Measurements from ENCODE around the gene PACSIN2.
"Not testable (repeated sequence)": the region's sequence is repeated elsewhere in the genome, so short reads cannot be mapped to it uniquely, and the experiment has no call there.

Gene PACSIN2, protein sequence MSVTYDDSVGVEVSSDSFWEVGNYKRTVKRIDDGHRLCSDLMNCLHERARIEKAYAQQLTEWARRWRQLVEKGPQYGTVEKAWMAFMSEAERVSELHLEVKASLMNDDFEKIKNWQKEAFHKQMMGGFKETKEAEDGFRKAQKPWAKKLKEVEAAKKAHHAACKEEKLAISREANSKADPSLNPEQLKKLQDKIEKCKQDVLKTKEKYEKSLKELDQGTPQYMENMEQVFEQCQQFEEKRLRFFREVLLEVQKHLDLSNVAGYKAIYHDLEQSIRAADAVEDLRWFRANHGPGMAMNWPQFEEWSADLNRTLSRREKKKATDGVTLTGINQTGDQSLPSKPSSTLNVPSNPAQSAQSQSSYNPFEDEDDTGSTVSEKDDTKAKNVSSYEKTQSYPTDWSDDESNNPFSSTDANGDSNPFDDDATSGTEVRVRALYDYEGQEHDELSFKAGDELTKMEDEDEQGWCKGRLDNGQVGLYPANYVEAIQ

GRCh38 chr22:43014869-43015676 is at the start of gene PACSIN2:
PACSIN2 (minus strand) TSS chr22:43015149; CDS start chr22:42912080, 103,069 bp downstream.
- FAIRE-seq, result peak; percentile 77

GRCh38 chr22:43060183-43060582 is 45.2 kb upstream of the PACSIN2 start:
- no peak for FAIRE-seq
- DNase-seq (ENCODE audit: insufficient read length, low spot score), result peak; percentile 27

More at GRCh38 chr22:43014869-43015676, at the start of gene PACSIN2:
- DNase-seq (ENCODE audit: insufficient read length, low spot score), result peak; percentile 99

DNA sequence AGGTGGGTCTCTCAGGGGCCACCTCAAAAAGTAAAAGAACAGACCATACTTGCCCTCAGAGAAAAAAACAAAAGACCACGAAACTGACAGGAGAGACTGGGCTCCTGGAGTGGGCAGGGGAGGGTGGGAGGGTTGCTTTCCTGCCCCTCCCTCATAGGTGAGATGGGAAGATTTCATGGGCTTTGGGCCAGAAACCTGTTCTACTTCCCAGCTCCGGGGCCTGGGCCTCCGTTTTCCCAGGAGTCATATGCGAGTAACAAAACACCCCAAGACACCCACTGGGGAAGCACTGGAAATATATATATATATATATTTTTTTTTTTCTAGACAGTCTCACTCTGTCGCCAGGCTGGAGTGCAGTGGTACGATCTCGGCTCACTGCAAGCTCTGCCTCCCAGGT is 42.7 kb upstream of the PACSIN2 start:
- no peak for FAIRE-seq
- no peak for DNase-seq (ENCODE audit: insufficient read length, low spot score)

DNA sequence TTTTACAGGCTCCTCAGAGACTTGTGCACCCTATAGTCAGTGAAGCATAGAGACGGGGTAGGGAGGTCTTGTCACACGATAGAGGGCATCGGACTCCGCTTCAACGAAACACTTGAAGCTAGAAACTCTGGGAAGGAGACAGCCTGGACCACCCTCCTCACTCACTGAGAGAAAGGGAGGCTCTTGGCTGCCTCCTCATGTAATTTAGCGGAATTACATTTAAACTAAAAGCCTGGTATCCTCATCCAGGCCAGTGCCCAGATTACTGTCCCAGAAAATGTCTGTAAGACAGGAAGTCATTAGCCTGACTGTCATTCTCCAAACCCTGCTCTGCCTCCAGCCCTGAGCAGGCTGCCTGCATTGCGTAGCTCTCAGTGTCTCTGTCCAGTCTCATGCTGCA is 38.2 kb upstream of the PACSIN2 start:
- no peak for DNase-seq (ENCODE audit: insufficient read length, low spot score)
- FAIRE-seq, result no peak

DNA sequence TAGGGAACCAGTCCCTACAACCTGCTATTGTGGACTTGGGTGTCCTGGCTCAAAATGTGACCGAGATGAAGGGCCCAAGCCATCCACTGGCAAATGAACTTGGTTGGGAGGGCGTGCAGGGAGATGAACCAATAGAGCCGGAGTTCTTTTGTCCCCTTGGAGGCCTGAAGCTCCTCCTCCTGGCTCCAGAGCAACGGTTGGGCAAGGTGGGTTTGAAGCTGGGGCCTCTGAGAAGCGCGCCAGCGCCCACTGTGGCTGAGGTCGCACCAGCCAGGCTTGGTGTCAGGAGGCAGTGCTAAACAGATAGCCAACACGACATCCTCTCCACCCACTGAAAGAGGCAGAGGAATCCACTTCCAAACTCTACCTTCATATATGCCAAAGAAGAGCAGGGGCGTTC is 36.0 kb upstream of the PACSIN2 start:
- FAIRE-seq (no peak), DNase-seq (ENCODE audit: insufficient read length, low spot score) (no peak)

- no peak for FAIRE-seq
- DNase-seq (ENCODE audit: insufficient read length, low spot score), result no peak
These were observed 32.7 kb upstream of the PACSIN2 start for GRCh38 chr22:43047605-43048004.

- DNase-seq (ENCODE audit: insufficient read length, low spot score) (no peak), FAIRE-seq (no peak)
These were observed 29.4 kb upstream of the PACSIN2 start for GRCh38 chr22:43044290-43044712.

- FAIRE-seq (no peak), DNase-seq (ENCODE audit: insufficient read length, low spot score) (no peak)
These were observed 27.3 kb upstream of the PACSIN2 start for GRCh38 chr22:43042101-43042780.

GRCh38 chr22:43039800-43040199 is 24.9 kb upstream of the PACSIN2 start:
- no peak for FAIRE-seq
- no peak for DNase-seq (ENCODE audit: insufficient read length, low spot score)

- DNase-seq (ENCODE audit: insufficient read length, low spot score) (no peak), FAIRE-seq (no peak)
These were observed 23.4 kb upstream of the PACSIN2 start for GRCh38 chr22:43038325-43038724.

- DNase-seq (ENCODE audit: insufficient read length, low spot score), result no peak
These were observed 21.4 kb upstream of the PACSIN2 start for GRCh38 chr22:43036282-43036829.

GRCh38 chr22:43035250-43035649 is 20.3 kb upstream of the PACSIN2 start:
- DNase-seq (ENCODE audit: insufficient read length, low spot score), result no peak
- no peak for FAIRE-seq

More at GRCh38 chr22:43036282-43036829, 21.4 kb upstream of the PACSIN2 start:
- no peak for FAIRE-seq

- no peak for FAIRE-seq
- no peak for DNase-seq (ENCODE audit: insufficient read length, low spot score)
These were observed 16.7 kb upstream of the PACSIN2 start for GRCh38 chr22:43031617-43032016.

DNA sequence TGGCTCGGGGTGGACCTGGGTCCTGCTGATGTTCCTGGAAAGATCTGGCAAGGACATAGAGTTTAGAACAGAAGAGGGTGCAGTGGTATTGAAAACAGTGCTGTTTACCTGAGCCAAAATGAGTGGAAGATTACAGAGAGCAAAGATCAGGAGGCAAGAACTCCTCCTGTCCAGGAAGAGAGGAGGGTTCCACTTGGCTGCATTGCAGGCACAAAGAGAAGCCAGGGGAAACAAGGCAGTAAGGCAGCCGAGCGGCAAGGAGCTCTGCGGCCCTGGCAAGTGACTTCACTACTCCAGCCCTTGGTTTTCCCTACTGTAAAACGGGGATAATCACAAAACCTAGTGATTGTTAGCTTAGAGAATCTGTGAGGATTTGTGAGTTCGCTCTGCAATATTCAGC is 3.7 kb upstream of the PACSIN2 start:
- FAIRE-seq (no peak), DNase-seq (ENCODE audit: insufficient read length, low spot score) (no peak)

DNA sequence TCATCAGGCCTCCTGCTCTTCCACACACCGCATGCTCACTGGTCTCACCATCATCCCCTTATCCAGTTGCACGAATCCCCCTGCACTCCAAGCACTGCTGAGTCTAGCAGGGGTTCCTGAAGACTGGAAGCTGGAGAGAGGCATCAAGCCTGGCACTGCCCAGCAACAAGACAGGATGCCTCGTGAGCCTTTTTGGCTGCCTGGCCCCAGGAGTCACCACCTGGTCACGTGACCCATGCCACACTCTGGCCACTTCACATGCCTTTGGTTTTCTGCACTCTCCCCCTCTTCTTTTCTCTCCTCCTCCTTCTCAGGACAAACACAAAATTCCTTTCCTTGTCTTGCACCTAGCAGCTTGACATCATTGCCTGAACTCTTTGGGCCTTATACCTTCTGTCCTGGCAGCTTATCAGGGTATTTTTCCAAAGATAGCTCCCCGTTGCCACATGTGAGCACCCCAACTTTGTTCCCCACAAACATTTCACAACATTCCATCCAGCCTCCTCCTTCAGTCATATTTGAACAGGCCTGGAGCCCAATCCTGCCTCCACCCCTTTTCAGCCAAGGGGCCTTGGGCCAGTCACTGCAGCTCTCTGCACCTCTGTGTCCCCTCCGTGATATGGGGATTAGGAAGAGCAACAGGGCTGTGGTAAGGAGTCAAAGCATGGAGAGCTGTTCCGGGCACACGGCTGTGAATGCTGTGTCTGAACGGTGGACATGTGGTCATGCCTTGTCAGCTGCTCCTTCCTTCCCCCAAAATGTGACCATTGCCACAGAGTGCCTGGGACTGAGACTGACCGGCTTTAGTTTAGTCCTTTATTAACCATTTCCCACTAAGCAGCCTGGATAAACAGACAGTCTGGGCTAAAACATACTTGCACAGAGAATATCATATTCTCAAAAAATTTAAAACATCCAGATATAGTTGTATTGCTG is 2.8 kb upstream of the PACSIN2 start:
- FAIRE-seq, result no peak
- DNase-seq (ENCODE audit: insufficient read length, low spot score), result no peak

- DNase-seq (ENCODE audit: insufficient read length, low spot score); FAIRE-seq: not testable (repeated sequence)
These were observed 1.2 kb upstream of the PACSIN2 start for GRCh38 chr22:43016150-43016549.

GRCh38 chr22:43015677-43016042 is 711 bp upstream of the PACSIN2 start:
- DNase-seq (ENCODE audit: insufficient read length, low spot score), result no peak
- FAIRE-seq, result no peak

GRCh38 chr22:43014316-43014868 is 557 bp downstream of the PACSIN2 start:
- FAIRE-seq (no peak), DNase-seq (ENCODE audit: insufficient read length, low spot score) (no peak)

Data from HTR-8/SVneo (cell line).